ENCODE data around the gene RBP2.

RBP2 gene

GRCh38 chr3:139480585-139480984, 4.3 kb upstream of the RBP2 start:
- no peak for DNase-seq

- no peak for DNase-seq
These were observed 1.7 kb upstream of the RBP2 start for GRCh38 chr3:139477710-139478640.

- no peak for DNase-seq
These were observed 3.1 kb downstream of the RBP2 start for GRCh38 chr3:139473155-139473771.

GRCh38 chr3:139472380-139473010, 3.8 kb downstream of the RBP2 start:
- no peak for DNase-seq

GRCh38 chr3:139470199-139470598, 6.1 kb downstream of the RBP2 start:
- no peak for DNase-seq

GRCh38 chr3:139468399-139468798, 7.9 kb downstream of the RBP2 start:
- DNase-seq: no peak

- DNase-seq: no peak
These were observed 10.0 kb downstream of the RBP2 start for GRCh38 chr3:139466360-139466759.

GRCh38 chr3:139465636-139466035, 10.7 kb downstream of the RBP2 start:
- no peak for DNase-seq

GRCh38 chr3:139463466-139463865, 12.8 kb downstream of the RBP2 start:
- no peak for DNase-seq

- DNase-seq: no peak
These were observed 15.8 kb downstream of the RBP2 start for GRCh38 chr3:139460529-139460928.

- DNase-seq: no peak
These were observed 16.2 kb downstream of the RBP2 start for GRCh38 chr3:139460076-139460475.

GRCh38 chr3:139458348-139458747, 18.0 kb downstream of the RBP2 start:
- no peak for DNase-seq

- no peak for DNase-seq
These were observed 19.2 kb downstream of the RBP2 start for GRCh38 chr3:139457066-139457465.

GRCh38 chr3:139456386-139456785, 19.9 kb downstream of the RBP2 start:
- no peak for DNase-seq

GRCh38 chr3:139455855-139456254, 20.5 kb downstream of the RBP2 start:
- no peak for DNase-seq

- no peak for DNase-seq
These were observed 21.1 kb downstream of the RBP2 start for GRCh38 chr3:139455206-139455605.

- DNase-seq: no peak
These were observed 22.0 kb downstream of the RBP2 start for GRCh38 chr3:139454346-139454745.

GRCh38 chr3:139450159-139450558, 26.2 kb downstream of the RBP2 start:
- no peak for DNase-seq

GRCh38 chr3:139449566-139449965, 26.8 kb downstream of the RBP2 start:
- DNase-seq: no peak

GRCh38 chr3:139448104-139448503, 28.2 kb downstream of the RBP2 start:
- no peak for DNase-seq

GRCh38 chr3:139447486-139447885, 28.8 kb downstream of the RBP2 start:
- DNase-seq: no peak

GRCh38 chr3:139444446-139444845, 31.9 kb downstream of the RBP2 start:
- DNase-seq: no peak

- DNase-seq: no peak
These were observed 33.1 kb downstream of the RBP2 start for GRCh38 chr3:139443186-139443585.

GRCh38 chr3:139441656-139442055, 34.7 kb downstream of the RBP2 start:
- DNase-seq: no peak

All from DMS153 (cell line).